ENCODE measurements around the gene GMDS. TPM values are rescaled to one million over a fixed set of nuclear protein-coding genes. Genes with fewer than 3 reads are reported as not detected.

The GMDS gene
- total and polyA plus RNA-seq, 2 experiments from 2014 or later: 3.0 to 12.6 TPM

- H3F3A ChIP-seq (ENCODE audit: insufficient read depth): peaks cover 13% of the 10 kb centered on the region
- no peaks in the 10 kb centered on the region for H4K20me1 ChIP-seq (ENCODE audit: insufficient read depth)
- H3K4me1 ChIP-seq (ENCODE audit: insufficient read depth): peaks cover 6% of the 10 kb centered on the region; the same call in 1 of the 2 replicates
- peak; percentile 72 for DNase-seq
- peaks cover 42% of the 10 kb centered on the region for H3K79me2 ChIP-seq (ENCODE audit: insufficient read depth)
- H3K27me3 ChIP-seq (replicated peaks; ENCODE audit: insufficient read depth): peaks cover 29% of the 10 kb centered on the region
- in situ Hi-C loops (cut with MboI): no loop called here
- peak overlapping the region; percentile 56 for H3K27ac ChIP-seq
- H3K4me2 ChIP-seq (ENCODE audit: unreplicated experiment): peak overlapping the region; percentile 89
- peak overlapping the region; percentile 75 for H3K9ac ChIP-seq
- TF ChIP-seq EZH2 (IDR thresholded peaks at IDR 0.05; ENCODE audit: insufficient read depth, poor library complexity, severe bottlenecking): no peak
- TF ChIP-seq EZH2phosphoT487 (IDR thresholded peaks at IDR 0.05; ENCODE audit: insufficient read depth, low read depth): no peak
- H3K9me2 ChIP-seq (ENCODE audit: insufficient read depth): no peaks in the 10 kb centered on the region
- no peaks in the 10 kb centered on the region for H3K36me3 ChIP-seq (ENCODE audit: low read depth)
- H3K9me3 ChIP-seq (ENCODE audit: low read depth): no peaks in the 10 kb centered on the region
- 0 to 15% methylated on average over 7 to 15 of the region's 38 CpGs for WGBS, 2 experiments (ENCODE audit: low coverage in 1 of 2, low lambda C conversion rate in 2 of 2, missing lambda C conversion rate in 2 of 2)
- peak overlapping the region; percentile 70; the same call in 1 of the 2 replicates for H2AFZ ChIP-seq
- peak overlapping the region; percentile 80 for H3K4me3 ChIP-seq
Measured at GRCh38 chr6:1611322-1611571, 634.2 kb downstream of the GMDS start.

- H3K4me1 ChIP-seq (ENCODE audit: insufficient read depth): peaks cover 6% of the 10 kb centered on the region; the same call in 1 of the 2 replicates
- in situ Hi-C loops (cut with MboI): no loop called here
- peak overlapping the region; percentile 56 for H3K27ac ChIP-seq
- peaks cover 38% of the 10 kb centered on the region for H3K79me2 ChIP-seq (ENCODE audit: insufficient read depth)
- H3K27me3 ChIP-seq (replicated peaks; ENCODE audit: insufficient read depth): peaks cover 34% of the 10 kb centered on the region
- peak overlapping the region; percentile 75 for H3K9ac ChIP-seq
- H3K9me3 ChIP-seq (ENCODE audit: low read depth): no peaks in the 10 kb centered on the region
- DNase-seq: peak; percentile 71
- H4K20me1 ChIP-seq (ENCODE audit: insufficient read depth): no peaks in the 10 kb centered on the region
- H3K9me2 ChIP-seq (ENCODE audit: insufficient read depth): no peaks in the 10 kb centered on the region
- peak overlapping the region; percentile 80 for H3K4me3 ChIP-seq
- H3F3A ChIP-seq (ENCODE audit: insufficient read depth): peaks cover 13% of the 10 kb centered on the region
- peak overlapping the region; percentile 70 for H2AFZ ChIP-seq
- WGBS, 2 experiments (ENCODE audit: low coverage in 1 of 2, low lambda C conversion rate in 2 of 2, missing lambda C conversion rate in 2 of 2): 2 to 3% methylated on average over 61 to 69 of the region's 101 CpGs
- H3K4me2 ChIP-seq (ENCODE audit: unreplicated experiment): peak overlapping the region; percentile 89
- no peaks in the 10 kb centered on the region for H3K36me3 ChIP-seq (ENCODE audit: low read depth)
- TF ChIP-seq EZH2phosphoT487 (IDR thresholded peaks at IDR 0.05; ENCODE audit: insufficient read depth, low read depth) (no peak), EZH2 (IDR thresholded peaks at IDR 0.05; ENCODE audit: insufficient read depth, poor library complexity, severe bottlenecking) (no peak)
Measured at GRCh38 chr6:1610497-1611321, 634.7 kb downstream of the GMDS start.

- peaks cover 6% of the 10 kb centered on the region; the same call in 1 of the 2 replicates for H3K4me1 ChIP-seq (ENCODE audit: insufficient read depth)
- WGBS, 2 experiments (ENCODE audit: low coverage in 1 of 2, low lambda C conversion rate in 2 of 2, missing lambda C conversion rate in 2 of 2): 1% methylated on average over 66 to 100 of the region's 115 CpGs
- peak within 1 kb of the TSS; percentile 89 for H3K4me2 ChIP-seq (ENCODE audit: unreplicated experiment)
- H3K36me3 ChIP-seq (ENCODE audit: low read depth): no peaks in the 10 kb centered on the region
- H3K9me2 ChIP-seq (ENCODE audit: insufficient read depth): no peaks in the 10 kb centered on the region
- peak within 1 kb of the TSS; percentile 80 for H3K4me3 ChIP-seq
- peaks cover 43% of the 10 kb centered on the region for H3K27me3 ChIP-seq (replicated peaks; ENCODE audit: insufficient read depth)
- H3K9ac ChIP-seq: peak within 1 kb of the TSS; percentile 76
- H3K27ac ChIP-seq: peak within 1 kb of the TSS; percentile 71
- in situ Hi-C loops (cut with MboI): loop anchor here (10.0 kb wide), 1 partner anchor 495 kb away; no protein-coding TSS in a partner anchor
- H3K79me2 ChIP-seq (ENCODE audit: insufficient read depth): peaks cover 33% of the 10 kb centered on the region
- H3F3A ChIP-seq (ENCODE audit: insufficient read depth): peaks cover 13% of the 10 kb centered on the region
- peak within 1 kb of the TSS; percentile 86 for H2AFZ ChIP-seq
- peak; percentile 96 for DNase-seq
- no peak for TF ChIP-seq EZH2 (IDR thresholded peaks at IDR 0.05; ENCODE audit: insufficient read depth, poor library complexity, severe bottlenecking)
- TF ChIP-seq EZH2phosphoT487 (IDR thresholded peaks at IDR 0.05; ENCODE audit: insufficient read depth, low read depth): no peak
- no peaks in the 10 kb centered on the region for H3K9me3 ChIP-seq (ENCODE audit: low read depth)
- no peaks in the 10 kb centered on the region for H4K20me1 ChIP-seq (ENCODE audit: insufficient read depth)
Measured at GRCh38 chr6:1609648-1610496, 635.5 kb downstream of the GMDS start, which contains the start of gene FOXC1. Gene FOXC1, plus strand, starts transcription at chr6:1609915. Its CDS starts 531 bp downstream, at chr6:1610446.

- Histone ChIP-seq H3K4me1 (ENCODE audit: insufficient read depth) (peaks cover 6% of the 10 kb centered on the region; the same call in 1 of the 2 replicates), H3K27ac (no peak overlapping the region), H2AFZ (peak overlapping the region; percentile 86), H3K9ac (peak overlapping the region; percentile 42; the same call in 1 of the 2 replicates), H3K79me2 (ENCODE audit: insufficient read depth) (peaks cover 26% of the 10 kb centered on the region), H4K20me1 (ENCODE audit: insufficient read depth) (no peaks in the 10 kb centered on the region), H3K27me3 (replicated peaks; ENCODE audit: insufficient read depth) (peaks cover 48% of the 10 kb centered on the region), H3K4me2 (ENCODE audit: unreplicated experiment) (peak overlapping the region; percentile 87), H3K4me3 (peak overlapping the region; percentile 80), H3F3A (ENCODE audit: insufficient read depth) (peaks cover 13% of the 10 kb centered on the region), H3K9me2 (ENCODE audit: insufficient read depth) (no peaks in the 10 kb centered on the region), H3K9me3 (ENCODE audit: low read depth) (no peaks in the 10 kb centered on the region), H3K36me3 (ENCODE audit: low read depth) (no peaks in the 10 kb centered on the region)
- in situ Hi-C loops (cut with MboI): loop anchor here (10.0 kb wide), 1 partner anchor 496 kb away; no protein-coding TSS in a partner anchor
- WGBS, 2 experiments (ENCODE audit: low coverage in 1 of 2, low lambda C conversion rate in 2 of 2, missing lambda C conversion rate in 2 of 2): 6 to 7% methylated on average over 5 to 54 of the region's 58 CpGs
- DNase-seq: peak; percentile 50
- TF ChIP-seq EZH2phosphoT487 (IDR thresholded peaks at IDR 0.05; ENCODE audit: insufficient read depth, low read depth) (0 out of 2 replicates have a peak, but pooled peaks have one; percentile 64), EZH2 (IDR thresholded peaks at IDR 0.05; ENCODE audit: insufficient read depth, poor library complexity, severe bottlenecking) (peak; percentile 56)
Measured at GRCh38 chr6:1609041-1609647, 636.3 kb downstream of the GMDS start.
